ENCODE data around the gene ZNF81. TPM values are rescaled to one million over a fixed set of nuclear protein-coding genes. Genes with fewer than 3 reads are reported as not detected.
"Not testable (repeated sequence)": the region's sequence is repeated elsewhere in the genome, so short reads cannot be mapped to it uniquely, and the experiment has no call there.

The ZNF81 gene
- polyA plus RNA-seq, 2 of the 4 experiments (the other 2 are of a cell fraction) = 3.8 to 8.3 TPM

DNA sequence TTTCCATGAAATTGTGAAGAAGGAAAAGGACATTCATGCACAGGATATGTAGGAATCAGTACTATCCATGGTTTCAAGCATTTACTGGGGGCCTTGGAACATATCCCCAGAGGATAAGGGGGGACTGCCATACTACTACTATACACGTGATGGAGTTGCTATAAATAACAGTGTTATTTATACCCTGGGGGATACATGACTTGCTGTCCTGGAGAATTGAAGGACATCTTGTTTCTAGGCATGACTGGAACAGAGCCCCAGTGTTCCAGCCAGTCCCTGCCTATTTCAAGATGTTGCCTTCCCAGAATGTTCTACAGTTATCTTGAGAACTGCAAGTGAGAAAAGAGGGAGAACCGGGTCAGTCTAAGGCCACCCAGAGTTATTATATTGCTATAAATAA lies 39.6 kb upstream of the ZNF81 start:
- Histone ChIP-seq H3K9me3 (no peaks in the 10 kb centered on the region), H3K4me3 (no peak overlapping the region), H3K4me1 (no peaks in the 10 kb centered on the region), H3K27ac (no peak overlapping the region), H3K4me2 (no peak overlapping the region)
- DNase-seq (ENCODE audit: low read depth in 1 of 2, low spot score in 1 of 2) (no peak), ATAC-seq (no peak), FAIRE-seq (no peak)
- CTCF ChIA-PET = no interaction called here
- TF ChIP-seq, protein P1, sequence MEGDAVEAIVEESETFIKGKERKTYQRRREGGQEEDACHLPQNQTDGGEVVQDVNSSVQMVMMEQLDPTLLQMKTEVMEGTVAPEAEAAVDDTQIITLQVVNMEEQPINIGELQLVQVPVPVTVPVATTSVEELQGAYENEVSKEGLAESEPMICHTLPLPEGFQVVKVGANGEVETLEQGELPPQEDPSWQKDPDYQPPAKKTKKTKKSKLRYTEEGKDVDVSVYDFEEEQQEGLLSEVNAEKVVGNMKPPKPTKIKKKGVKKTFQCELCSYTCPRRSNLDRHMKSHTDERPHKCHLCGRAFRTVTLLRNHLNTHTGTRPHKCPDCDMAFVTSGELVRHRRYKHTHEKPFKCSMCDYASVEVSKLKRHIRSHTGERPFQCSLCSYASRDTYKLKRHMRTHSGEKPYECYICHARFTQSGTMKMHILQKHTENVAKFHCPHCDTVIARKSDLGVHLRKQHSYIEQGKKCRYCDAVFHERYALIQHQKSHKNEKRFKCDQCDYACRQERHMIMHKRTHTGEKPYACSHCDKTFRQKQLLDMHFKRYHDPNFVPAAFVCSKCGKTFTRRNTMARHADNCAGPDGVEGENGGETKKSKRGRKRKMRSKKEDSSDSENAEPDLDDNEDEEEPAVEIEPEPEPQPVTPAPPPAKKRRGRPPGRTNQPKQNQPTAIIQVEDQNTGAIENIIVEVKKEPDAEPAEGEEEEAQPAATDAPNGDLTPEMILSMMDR (IDR thresholded peaks at IDR 0.05) = no peak
- TF ChIP-seq ESRRA (IDR thresholded peaks at IDR 0.05; ENCODE audit: borderline replicate concordance, low read length) (no peak), NFE2L2 (conservative IDR thresholded peaks at IDR 0.05; ENCODE audit: low read length) (no peak), MYC (IDR thresholded peaks at IDR 0.05; ENCODE audit: borderline replicate concordance, low read length) (no peak), TP53 (CRISPR knock-in tag; IDR thresholded peaks at IDR 0.05) (no peak), ZFP36 (IDR thresholded peaks at IDR 0.05; ENCODE audit: borderline replicate concordance, partially characterized antibody) (no peak)
- POLR2A ChIA-PET = no interaction called here
- WGBS (ENCODE audit: missing lambda C conversion rate) = 18% methylated on average over 2 of the region's 2 CpGs

DNA sequence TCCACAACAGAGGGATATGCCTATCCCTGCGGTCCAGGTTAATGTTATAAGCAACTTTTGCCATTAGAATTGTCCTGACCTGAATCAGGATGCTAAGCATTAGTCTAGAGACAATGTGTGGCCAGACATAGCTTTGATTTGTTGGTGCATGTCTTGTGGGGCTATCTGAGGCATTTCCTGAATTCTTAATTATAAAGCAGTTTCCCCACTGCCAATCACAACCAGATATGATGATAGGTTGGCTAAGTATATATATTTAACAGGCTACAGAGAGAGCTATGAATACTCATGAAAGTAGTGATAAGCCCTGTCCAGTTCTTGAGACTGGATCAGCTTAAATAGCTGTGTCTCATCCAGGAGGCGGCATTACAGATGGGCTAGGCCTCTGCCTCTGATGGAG lies 37.8 kb upstream of the ZNF81 start:
- Histone ChIP-seq H3K4me3 (no peak overlapping the region), H3K9me3 (no peaks in the 10 kb centered on the region), H3K4me1 (no peaks in the 10 kb centered on the region), H3K4me2 (no peak overlapping the region), H3K27ac (no peak overlapping the region)
- POLR2A ChIA-PET = no interaction called here
- DNase-seq (ENCODE audit: low read depth in 1 of 2, low spot score in 1 of 2) = no peak
- CTCF ChIA-PET = no interaction called here
- FAIRE-seq = no peak
- ATAC-seq = no peak
- TF ChIP-seq FOXS1 (CRISPR knock-in tag; IDR thresholded peaks at IDR 0.05) (no peak), CBX2 (IDR thresholded peaks at IDR 0.05; ENCODE audit: borderline replicate concordance, low read depth) (no peak), NR3C1 (IDR thresholded peaks at IDR 0.05) (no peak), CHD4 (IDR thresholded peaks at IDR 0.05; ENCODE audit: borderline replicate concordance) (no peak), HEYL (CRISPR knock-in tag; IDR thresholded peaks at IDR 0.05) (no peak), NPAS2 (CRISPR knock-in tag; IDR thresholded peaks at IDR 0.05; ENCODE audit: borderline replicate concordance) (no peak), ZNF302 (CRISPR knock-in tag; IDR thresholded peaks at IDR 0.05) (no peak), RCOR1 (IDR thresholded peaks at IDR 0.05; ENCODE audit: low read depth, low read length) (no peak), EHMT2 (IDR thresholded peaks at IDR 0.05; ENCODE audit: low read depth) (no peak)
- TF ChIP-seq, protein P2, sequence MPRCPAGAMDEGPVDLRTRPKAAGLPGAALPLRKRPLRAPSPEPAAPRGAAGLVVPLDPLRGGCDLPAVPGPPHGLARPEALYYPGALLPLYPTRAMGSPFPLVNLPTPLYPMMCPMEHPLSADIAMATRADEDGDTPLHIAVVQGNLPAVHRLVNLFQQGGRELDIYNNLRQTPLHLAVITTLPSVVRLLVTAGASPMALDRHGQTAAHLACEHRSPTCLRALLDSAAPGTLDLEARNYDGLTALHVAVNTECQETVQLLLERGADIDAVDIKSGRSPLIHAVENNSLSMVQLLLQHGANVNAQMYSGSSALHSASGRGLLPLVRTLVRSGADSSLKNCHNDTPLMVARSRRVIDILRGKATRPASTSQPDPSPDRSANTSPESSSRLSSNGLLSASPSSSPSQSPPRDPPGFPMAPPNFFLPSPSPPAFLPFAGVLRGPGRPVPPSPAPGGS (IDR thresholded peaks at IDR 0.05) = no peak
- WGBS (ENCODE audit: missing lambda C conversion rate) = 32% methylated on average over 2 of the region's 2 CpGs

DNA sequence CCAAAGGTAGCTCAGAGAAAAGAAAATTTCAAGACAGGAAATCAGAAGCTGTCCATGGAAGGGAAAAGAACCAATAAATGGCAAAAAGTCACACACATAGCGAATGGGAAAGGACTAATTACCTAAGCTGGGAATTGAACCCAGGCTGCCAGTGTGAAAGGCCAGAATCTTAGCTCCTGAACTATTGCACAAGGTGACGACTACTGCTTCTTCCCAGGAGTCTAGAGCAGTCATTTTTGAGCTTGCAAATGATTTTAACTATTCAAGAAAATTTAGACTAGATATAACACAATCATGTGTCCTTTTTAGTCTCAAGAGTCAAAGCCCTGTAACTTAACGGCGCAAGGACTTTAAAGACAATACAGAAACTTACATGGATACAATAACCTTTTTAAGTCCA lies 34.1 kb upstream of the ZNF81 start:
- DNase-seq (ENCODE audit: low read depth in 1 of 2, low spot score in 1 of 2) = peak; percentile 12 to 66
- peak; percentile 68 to 77; a peak in 3 of 6 replicates for ATAC-seq
- Histone ChIP-seq H3K4me3 (peak overlapping the region; percentile 49), H3K9me3 (no peaks in the 10 kb centered on the region), H3K27ac (no peak overlapping the region), H3K4me2 (peak overlapping the region; percentile 75), H3K4me1 (no peaks in the 10 kb centered on the region)
- TF ChIP-seq RAD21 (conservative IDR thresholded peaks at IDR 0.05 in 1 of 2, IDR thresholded peaks at IDR 0.05 in 1 of 2) = no peak
- TF ChIP-seq, protein P3, sequence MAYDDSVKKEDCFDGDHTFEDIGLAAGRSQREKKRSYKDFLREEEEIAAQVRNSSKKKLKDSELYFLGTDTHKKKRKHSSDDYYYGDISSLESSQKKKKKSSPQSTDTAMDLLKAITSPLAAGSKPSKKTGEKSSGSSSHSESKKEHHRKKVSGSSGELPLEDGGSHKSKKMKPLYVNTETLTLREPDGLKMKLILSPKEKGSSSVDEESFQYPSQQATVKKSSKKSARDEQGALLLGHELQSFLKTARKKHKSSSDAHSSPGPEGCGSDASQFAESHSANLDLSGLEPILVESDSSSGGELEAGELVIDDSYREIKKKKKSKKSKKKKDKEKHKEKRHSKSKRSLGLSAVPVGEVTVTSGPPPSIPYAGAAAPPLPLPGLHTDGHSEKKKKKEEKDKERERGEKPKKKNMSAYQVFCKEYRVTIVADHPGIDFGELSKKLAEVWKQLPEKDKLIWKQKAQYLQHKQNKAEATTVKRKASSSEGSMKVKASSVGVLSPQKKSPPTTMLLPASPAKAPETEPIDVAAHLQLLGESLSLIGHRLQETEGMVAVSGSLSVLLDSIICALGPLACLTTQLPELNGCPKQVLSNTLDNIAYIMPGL (CRISPR knock-in tag; IDR thresholded peaks at IDR 0.05; ENCODE audit: borderline replicate concordance) = no peak
- no peak for TF ChIP-seq CHD2 (IDR thresholded peaks at IDR 0.05; ENCODE audit: low read length, partially characterized antibody)
- peak; percentile 41; the same call in 1 of the 2 replicates for TF ChIP-seq SREBF2 (IDR thresholded peaks at IDR 0.05)
- TF ChIP-seq PHF8 (IDR thresholded peaks at IDR 0.05; ENCODE audit: borderline replicate concordance, low read depth) = no peak
- no peak for TF ChIP-seq POLR2A (IDR thresholded peaks at IDR 0.05; ENCODE audit: low read length)
- no peak for FAIRE-seq
- 4% methylated on average over 4 of the region's 4 CpGs for WGBS (ENCODE audit: missing lambda C conversion rate)
- CTCF ChIA-PET = interaction anchor here (0.7 to 1.3 kb wide), 4 partner anchors 10 to 262 kb away, joined by 3 to 4 read pairs (median 3); no protein-coding TSS in a partner anchor
- POLR2A ChIA-PET = interaction anchor here (1.0 kb wide), 1 partner anchor 246 kb away, joined by 3 read pairs; no protein-coding TSS in a partner anchor

DNA sequence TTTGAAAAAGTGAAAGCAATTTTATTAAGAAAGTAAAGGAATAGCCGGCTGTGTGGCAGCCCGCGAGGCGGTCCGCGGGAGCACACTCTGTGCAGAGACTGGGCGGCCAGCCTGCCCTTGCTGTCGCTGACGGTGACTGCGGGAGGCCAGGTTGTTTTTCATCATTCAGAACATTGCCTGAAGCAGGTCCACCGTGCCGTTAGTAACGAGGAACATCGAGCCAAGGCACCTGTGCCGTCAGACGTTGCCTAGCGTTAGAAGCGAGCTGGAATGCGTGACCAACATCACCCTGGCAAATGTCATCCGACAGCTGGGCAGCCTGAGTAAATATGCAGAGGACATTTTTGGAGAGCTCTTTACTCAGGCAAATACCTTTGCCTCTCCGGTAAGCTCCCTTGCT lies 33.6 kb upstream of the ZNF81 start:
- ATAC-seq (peak; percentile 85 to 90; a peak in 5 of 6 replicates), DNase-seq (ENCODE audit: low read depth in 1 of 2, low spot score in 1 of 2) (peak in 1 of 2 experiments; percentile 6)
- not testable (repeated sequence) for FAIRE-seq, H3K4me1 ChIP-seq, H3K27ac ChIP-seq, H3K9me3 ChIP-seq
- CTCF ChIA-PET = interaction anchor here (0.7 to 1.3 kb wide), 4 partner anchors 10 to 262 kb away, joined by 3 to 4 read pairs (median 3); no protein-coding TSS in a partner anchor
- peak overlapping the region; percentile 49 for H3K4me3 ChIP-seq
- POLR2A ChIA-PET = interaction anchor here (1.0 kb wide), 1 partner anchor 247 kb away, joined by 3 read pairs; no protein-coding TSS in a partner anchor
- WGBS (ENCODE audit: missing lambda C conversion rate) = 5% methylated on average over 21 of the region's 21 CpGs
- H3K4me2 ChIP-seq = peak overlapping the region; percentile 75

All from A549 (cell line).